ENCODE data around the gene PSMD11.
"Not testable (repeated sequence)": the region's sequence is repeated elsewhere in the genome, so short reads cannot be mapped to it uniquely, and the experiment has no call there.

PSMD11 gene

DNA sequence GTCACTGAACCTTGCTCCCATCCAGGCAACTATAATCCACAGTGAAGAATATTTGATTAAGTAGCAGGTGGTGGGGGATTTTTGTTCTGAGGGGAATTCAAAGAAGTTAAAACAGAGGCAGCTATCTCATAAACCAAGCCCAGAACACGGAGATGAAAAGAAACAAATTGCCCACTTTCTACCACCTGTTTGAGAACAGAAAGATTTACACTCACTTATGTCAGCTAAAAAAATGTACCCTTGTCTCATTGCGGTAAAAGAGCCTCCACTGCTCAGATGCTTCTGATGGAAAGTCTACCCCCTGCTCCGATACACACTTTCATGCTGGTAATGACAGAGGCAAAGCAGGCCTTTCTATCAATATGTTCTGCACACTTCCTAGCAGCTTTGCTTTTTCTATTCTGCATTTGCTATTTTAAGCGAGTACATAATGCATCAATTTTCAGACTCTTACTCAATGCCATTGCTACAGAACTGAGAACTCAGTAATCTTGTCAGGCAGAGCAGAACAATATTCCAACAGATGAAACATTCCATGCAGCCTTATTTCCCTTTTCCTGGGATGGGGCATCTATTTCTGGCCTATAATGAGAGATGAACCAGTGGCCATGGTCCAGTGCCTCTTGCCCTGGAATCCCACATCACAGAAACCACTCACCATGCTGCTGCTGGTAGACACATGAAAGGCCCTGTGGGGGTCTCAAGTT, 71.5 kb downstream of the PSMD11 start:
- no peak for DNase-seq

DNA sequence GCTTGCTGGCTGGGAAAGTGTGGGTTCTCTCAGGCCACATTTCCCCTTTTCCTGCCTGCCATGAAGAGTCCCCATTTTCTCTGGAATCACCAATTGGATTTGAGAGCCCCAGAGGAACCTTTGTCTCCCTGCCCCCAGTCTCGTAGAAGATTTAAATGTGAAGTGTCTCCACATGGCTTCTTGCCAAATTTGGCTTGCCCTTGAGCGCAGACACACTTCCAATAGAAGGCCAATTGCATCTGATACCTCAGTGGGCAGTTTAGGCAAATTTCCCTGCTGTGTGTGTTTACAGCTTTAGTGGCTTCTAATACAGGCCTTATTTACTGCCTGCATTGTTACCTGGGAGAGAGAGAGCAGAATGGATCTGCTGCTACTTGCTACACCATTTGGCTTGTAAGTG, 72.1 kb downstream of the PSMD11 start:
- peak; percentile 60 for DNase-seq

DNA sequence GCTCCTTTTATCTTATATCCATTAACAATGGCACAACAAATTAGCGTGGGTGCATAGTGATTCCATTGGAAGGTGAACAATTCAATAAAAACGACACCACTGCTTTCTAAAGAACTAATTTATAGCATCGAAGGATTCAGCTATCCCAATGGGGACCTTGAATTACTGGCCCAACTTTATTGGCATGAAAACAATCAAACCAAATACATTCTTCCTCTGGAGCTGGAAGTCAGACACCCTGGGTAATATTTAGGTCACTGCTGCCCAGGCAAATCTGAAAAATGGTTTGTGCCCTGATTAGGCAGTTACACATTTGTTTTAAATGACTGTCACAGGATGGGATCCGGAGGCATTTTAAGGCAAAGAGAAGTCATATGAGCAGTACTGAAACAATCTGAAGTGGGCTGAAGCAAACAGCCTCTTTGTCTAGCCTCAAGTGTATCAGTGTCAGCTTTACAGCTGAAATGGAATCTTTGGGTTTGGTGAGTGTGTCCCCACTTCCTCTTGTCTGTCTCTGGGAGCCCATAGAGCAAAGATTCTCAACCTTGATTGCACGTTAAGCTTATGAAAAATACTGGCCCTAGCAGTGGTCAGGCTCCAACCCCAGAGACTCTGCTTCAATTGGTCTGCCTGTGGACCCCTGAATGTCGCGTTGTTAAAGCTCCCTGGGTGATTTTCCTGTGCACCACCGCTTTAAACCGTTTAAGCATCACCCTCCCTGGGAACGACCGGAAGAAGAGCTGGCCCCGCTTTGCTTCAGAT, 72.8 kb downstream of the PSMD11 start:
- DNase-seq, result peak; percentile 40

DNA sequence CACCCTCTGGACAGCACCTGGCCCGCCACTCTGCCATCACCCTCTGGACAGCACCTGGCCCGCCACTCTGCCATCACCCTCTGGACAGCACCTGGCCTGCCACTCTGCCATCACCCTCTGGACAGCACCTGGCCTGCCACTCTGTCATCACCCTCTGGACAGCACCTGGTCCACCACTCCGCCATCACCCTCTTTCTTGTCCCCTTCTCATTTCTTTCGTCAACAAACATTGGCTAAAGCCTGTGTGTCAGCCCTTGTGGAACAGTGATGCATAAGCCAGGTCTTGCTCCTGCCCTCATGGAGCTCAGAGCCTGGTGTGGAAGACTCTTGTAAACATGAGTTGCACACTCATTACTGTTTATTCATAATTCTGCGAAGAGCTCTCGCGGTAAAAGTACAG, 73.7 kb downstream of the PSMD11 start:
- peak; percentile 13 for DNase-seq

DNA sequence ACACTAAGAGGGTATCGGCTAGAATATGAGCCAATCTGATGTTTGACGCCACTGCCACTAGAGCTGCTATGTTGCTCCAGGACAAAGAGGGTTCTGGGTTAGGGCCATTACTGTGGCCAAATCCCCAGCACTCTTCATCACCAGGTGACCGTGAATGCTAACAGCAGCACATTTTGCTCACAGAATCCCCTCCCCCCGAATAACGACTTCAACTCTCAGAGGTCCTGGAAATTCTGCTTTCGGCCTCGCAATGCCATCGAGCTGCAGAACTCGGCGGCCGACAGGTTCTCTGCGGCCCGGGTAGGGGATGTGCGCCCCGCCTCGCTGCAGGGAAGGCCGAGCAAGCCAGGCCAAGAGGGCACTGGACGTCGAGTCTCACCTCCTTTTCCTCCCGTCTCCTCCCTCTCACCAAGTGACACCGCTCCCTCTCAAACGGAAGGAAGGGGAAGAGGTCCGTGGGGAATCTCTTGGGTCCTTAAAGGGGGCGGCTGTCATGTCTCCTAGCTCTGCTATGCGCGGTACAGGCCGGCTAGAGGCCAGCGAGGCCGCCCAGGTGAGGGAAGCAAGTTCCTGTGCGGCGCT, 74.4 kb downstream of the PSMD11 start:
- no peak for DNase-seq

DNA sequence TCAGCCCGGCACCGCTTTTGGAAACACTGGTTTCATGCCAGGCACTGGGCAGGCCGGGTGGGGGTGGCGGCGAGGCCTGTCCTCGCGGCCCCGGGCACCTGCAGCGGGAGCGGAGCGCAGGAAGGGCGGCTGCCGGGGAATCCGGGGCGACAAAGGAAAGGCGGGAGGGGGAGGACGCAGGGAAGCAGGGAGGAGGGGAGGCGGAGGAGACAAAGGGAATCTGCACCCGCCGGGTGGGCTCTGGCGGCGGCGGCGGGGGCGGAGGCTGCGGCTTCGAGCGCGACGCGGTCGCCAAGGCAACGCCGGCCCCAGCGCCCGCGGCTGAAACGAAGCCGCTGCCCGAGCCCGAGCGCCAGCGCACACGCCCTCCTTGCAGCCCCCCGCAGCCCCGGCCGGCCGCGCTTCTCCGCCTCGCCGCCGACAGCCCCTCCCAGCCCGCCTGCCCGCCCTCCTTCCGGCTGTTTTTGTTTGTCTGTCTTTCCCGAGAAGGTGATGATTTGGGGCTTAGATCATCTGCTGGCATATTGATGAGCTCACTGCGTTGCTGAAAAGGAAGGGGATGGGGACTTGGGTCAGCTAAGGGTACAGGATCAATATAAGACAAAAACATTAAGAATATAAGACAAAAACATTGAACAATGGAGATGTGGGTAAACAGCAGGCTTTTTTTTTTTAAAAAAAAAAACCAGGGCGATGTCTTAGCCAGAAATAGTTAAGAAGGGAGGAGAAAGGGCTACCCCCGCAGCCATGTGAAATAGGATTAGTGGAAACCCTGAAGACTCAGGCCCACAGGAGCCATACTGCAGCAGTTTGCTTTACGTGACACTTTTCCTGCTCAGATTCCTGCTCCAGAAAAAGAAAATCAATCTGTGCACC, 75.2 kb downstream of the PSMD11 start:
- DNase-seq, result peak; percentile 52

DNA sequence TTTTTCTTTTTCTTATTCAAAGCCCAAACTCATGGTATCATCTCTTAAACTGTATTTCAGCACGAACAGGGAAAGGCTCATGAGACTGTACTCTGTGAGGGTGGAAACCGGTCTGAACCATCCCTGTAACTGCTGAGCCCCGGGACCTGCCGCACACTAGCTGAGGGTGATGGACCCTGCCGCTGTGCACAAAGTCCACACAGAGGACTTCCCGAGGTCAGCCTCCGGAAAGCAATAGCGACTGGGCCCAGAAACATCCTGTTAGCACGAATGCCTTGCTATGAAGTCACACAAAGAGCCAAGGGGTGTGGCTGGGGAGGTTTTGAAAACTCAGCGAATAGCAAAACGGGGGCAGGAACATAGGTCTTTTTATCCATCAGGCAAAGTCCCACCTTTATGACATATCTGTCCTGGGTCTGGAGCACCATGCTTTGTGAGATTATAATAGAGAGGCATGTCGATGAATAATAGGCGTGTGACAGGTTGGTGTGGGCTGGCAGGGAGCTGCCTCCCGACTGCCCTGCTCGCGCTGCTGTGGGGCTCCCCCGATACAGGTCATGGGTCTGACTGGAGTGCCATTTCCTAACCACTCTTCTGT, 75.9 kb downstream of the PSMD11 start:
- DNase-seq, result peak; percentile 72

DNA sequence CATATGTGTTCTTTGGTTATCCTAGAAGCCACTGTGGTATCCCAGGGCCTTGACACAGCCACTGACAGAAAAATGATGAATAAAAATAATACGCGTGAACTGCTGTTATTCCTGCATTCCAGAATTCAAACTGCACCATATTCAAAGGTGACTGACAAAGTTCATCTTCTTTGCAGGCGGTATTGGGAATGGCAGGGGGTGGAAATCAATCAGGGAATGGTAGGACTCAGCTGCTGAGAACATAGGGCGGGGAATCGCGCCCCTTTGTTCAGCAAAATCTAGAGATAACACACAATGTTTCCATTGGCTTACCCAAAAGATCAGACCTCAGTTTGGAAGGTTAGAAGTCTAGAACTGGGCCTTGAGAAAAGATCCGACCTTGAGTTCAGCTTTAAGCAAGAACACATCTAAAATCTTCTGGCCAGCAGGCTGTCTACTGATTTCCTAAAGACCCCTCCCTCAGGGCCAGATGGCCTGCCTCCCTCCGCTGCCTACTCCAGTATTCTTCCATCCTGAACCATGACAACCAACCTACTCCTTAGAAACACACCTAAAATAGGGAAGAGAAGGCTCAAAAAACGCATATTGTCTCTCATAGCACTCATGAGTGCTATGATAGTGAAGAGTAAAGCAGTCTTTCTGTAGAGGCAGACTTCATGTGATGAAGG, 76.6 kb downstream of the PSMD11 start:
- DNase-seq, result no peak

DNA sequence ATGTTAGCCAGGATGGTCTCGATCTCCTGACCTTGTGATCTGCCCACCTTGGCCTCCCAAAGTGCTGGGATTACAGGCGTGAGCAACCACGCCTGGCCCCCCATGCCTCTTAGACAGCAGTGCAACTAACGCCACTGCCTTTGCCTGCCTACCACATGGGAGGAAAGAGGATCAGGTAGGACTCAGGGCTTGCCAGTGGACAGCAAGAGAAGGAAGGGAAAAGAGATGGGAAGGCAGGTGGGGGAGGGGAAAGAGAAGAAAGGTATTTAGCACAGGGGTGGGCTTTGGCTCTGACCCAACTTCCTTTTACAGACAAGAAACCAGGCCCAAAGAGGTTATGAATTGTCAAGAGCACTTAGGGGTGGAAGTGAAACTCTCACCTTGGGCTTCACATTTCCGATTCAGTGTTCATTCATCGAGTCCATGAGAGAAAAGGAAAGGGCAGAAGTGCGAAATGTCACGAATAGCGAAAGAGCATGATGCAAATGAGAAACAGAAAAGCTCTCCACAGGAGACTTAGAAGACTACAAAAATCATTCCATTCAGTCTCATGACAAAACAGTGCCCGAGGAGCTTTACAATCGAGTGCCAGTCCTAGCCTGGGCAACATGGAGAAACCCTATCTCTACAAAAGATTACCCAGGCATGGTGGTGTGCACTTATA, 78.8 kb downstream of the PSMD11 start:
- no peak for DNase-seq

DNA sequence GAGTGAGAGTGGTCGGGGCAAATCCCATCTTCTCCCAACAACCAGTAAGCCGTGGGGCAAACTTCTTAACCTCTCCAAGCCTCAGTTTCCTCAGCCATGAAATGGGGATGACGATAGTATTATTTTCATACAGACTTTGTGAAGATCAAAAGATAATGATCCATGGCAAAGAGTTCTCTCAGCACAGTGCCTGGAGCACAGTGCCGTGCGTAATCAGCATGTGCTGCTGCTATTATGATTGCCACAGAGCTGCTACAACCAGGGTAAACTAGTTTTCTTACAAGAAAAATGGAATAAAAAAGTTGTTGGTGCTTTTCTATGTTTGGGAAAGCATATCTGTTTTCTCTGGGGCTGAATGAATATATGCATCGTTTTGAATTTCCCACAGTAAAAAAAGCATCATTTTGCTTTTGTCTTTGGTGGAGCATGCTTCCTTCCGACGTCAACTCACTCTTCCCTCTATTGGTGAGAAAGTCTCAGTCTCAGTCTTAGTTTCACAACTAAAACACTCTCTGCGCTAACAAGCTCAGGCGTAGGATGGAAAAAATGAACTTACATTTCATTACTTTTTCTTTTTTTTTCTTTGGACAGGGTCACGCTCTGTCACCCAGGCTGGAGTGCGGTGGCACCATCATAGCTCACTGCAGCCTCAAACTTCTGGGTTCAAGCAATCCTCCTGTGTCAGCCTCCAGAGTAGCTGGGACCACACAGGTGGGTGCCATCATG, 79.7 kb downstream of the PSMD11 start:
- no peak for DNase-seq

DNA sequence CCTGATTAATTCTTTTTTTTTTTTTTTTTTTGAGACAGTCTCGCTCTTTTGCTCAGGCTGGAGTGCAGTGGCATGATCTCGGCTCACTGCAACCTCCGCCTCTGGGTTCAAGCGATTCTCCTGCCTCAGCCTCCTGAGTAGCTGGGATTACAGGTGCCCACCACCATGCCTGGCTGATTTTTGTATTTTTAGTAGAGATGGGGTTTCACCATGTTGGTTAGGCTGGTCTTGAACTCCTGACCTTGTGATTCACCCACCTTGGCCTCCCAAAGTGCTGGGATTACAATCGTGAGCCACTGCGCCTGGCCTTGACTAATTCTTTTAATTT, 80.2 kb downstream of the PSMD11 start:
- not testable (repeated sequence) for DNase-seq

DNA sequence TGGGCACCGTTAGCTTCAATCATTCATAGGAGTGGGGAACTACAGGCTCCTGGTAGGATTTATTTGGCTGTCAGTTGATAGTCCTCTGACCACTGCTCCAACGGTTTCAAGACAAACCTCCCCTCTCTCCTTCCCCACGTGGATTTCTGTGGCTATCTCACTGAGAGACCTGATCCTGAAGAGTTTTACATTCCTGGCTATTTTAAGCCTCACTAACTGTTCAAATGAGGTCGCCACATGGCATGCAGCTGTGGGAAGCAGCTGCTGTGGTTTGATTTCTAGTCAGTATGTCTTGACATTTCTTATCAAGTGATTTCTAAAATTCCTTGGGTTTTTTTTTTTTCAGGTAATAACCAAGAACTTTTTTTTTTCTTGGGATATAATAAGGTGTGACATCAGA, 80.8 kb downstream of the PSMD11 start:
- DNase-seq, result no peak

DNA sequence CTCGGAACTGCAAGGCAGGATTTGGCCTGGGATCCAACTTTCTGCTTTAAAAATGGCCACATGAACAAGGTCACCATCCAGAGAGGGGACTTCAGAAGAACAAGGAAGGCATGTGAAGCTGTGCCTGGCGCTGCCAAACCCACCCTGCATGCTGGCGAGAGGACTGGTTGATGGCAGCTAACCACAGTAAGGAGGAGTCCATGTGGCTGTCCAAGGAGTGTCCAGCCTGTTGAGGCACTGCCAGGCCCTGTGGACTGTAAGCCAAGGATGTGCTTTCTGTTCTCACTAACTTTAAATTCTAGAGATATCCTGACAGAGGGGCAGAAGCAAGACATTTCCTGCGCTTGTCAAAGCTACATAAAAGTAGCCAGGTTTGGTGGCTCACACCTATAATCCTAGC, 82.8 kb downstream of the PSMD11 start:
- no peak for DNase-seq

DNA sequence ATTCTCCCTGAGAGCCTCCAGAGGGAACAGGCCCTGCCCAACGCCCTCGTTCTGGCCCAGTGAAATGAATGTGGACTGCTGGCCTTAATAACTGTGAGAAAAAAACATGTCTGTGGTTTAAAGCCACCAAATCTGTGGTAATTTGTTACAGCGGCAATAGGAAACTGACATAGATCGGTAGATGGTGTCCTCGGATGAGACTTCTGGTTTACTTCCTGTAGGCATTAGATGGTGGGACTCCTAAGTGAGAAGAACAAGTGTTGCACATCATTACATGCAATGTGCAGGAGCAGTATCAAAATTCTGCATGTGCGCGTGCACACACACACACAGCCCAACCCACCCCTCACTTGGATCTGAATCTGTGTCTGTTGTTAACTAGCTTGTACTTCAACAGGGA, 84.5 kb downstream of the PSMD11 start:
- no peak for DNase-seq

DNA sequence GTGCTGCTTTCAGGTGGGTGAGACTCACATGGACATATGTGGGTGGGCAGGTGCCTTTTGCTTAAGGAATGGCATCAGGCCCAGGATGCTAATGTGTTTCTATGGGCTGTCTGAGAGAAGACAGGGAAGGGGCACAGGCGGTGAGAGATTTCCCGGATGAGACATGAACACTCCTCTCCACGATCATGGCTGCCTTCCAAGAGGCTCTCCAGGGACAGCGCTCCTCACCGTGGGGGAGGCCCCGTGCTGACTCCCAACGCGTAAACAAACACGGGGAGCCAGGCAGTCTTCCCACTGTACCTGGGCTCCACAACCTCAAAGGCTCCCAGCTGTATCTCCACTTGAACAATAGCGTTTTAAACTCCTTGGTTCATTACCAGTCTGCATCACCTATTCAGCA, 85.3 kb downstream of the PSMD11 start:
- DNase-seq, result no peak
